OCI-LY7 (cell line): Measurements from ENCODE around the gene ELK3.

Source experiments
- CTCF ChIP-seq: fragments of 200-600 bp; sonication (generic); conservative IDR thresholded peaks from 2 replicates; pipeline ENCODE4 v1.5.1; 2014; ENCODE audit warnings: mild to moderate bottlenecking, antibody characterized with exemption, low read length, moderate library complexity, mixed read lengths
- EZH2phosphoT487 ChIP-seq: fragments of 200-600 bp; sonication (generic); IDR thresholded peaks from 2 replicates; pipeline ENCODE4 v1.6.1; 2018; ENCODE audit warnings: low read depth, borderline replicate concordance, mild to moderate bottlenecking, mixed run types, antibody characterized with exemption, low read length, moderate library complexity, mixed read lengths

- TF ChIP-seq CTCF (no peak), EZH2phosphoT487 (no peak)
Observed at GRCh38 chr12:96258104-96258961, 64.2 kb downstream of the ELK3 start.
